Ascending aorta (tissue), 2 donors: Measurements from ENCODE around the gene KIAA0753. TPM values are rescaled to one million over a fixed set of nuclear protein-coding genes. Genes with fewer than 3 reads are reported as not detected.
"Not testable (repeated sequence)": the region's sequence is repeated elsewhere in the genome, so short reads cannot be mapped to it uniquely, and the experiment has no call there.

ENCODE experiments used
- DNase-seq, 2 donors: peaks; one replicate each; pipeline ENCODE4 v3.0.0-alpha.2; 2019; ENCODE audit warnings: low spot score in 2 of 2
- H3K27ac ChIP-seq, 2 donors: fragments of 200-600 bp; sonication (generic); one replicate each; pipeline ENCODE4 v1.5.1; 2016 to 2017; ENCODE audit warnings: mild to moderate bottlenecking in 1 of 2
- H3K27me3 ChIP-seq: fragments of 200-600 bp; sonication (generic); one replicate; pipeline ENCODE4 v1.5.1; 2017
- H3K36me3 ChIP-seq, 2 donors: fragments of 200-600 bp; sonication (generic); one replicate each; pipeline ENCODE4 v1.5.1; 2016
- H3K4me1 ChIP-seq, 2 donors: fragments of 200-600 bp; sonication (generic); one replicate each; pipeline ENCODE4 v1.5.1; 2016 to 2017; ENCODE audit warnings: mild to moderate bottlenecking in 1 of 2
- H3K4me3 ChIP-seq, 2 donors: fragments of 200-600 bp; sonication (generic); one replicate each; pipeline ENCODE4 v1.5.1; 2016 to 2017; ENCODE audit warnings: mild to moderate bottlenecking in 1 of 2
- H3K9me3 ChIP-seq, 2 donors: fragments of 200-600 bp; sonication (generic); one replicate each; pipeline ENCODE4 v1.5.1; 2016
- CTCF ChIP-seq, 3 experiments: fragments of 200-600 bp in 2 of 3; fragments of 450-650 bp in 1 of 3; sonication (generic) in 2 of 3; IDR thresholded peaks; one replicate each; pipeline ENCODE4 v1.5.1; 2016 to 2019; ENCODE audit warnings: antibody characterized with exemption in 3 of 3, mild to moderate bottlenecking in 1 of 3, moderate library complexity in 1 of 3
- intact Hi-C: fragments of 100-400 bp; cut with DNase I; formaldehyde crosslinking; loops from one replicate; pipeline ENCODE4 v1.15.1; 2023
- total RNA-seq: library from RNA; depleted of rRNA; stranded (reverse); fragments of >200 nt; gene quantifications from one replicate; pipeline ENCODE4 v1.1.0, GENCODE V29; 2016

Gene KIAA0753
- total RNA-seq, 1 donor from 2014 or later, result 2.9 TPM

GRCh38 chr17:6597727-6598126, 42.8 kb downstream of the KIAA0753 start:
- Histone ChIP-seq H3K9me3 (no peaks in the 10 kb centered on the region), H3K27ac (no peak overlapping the region), H3K27me3 (no peaks in the 10 kb centered on the region), H3K4me1 (peaks cover 0 to 4% of the 10 kb centered on the region in 2 donors), H3K36me3 (peaks cover 35 to 47% of the 10 kb centered on the region in 2 donors), H3K4me3 (no peak overlapping the region)
- intact Hi-C loops, result no loop called here
- TF ChIP-seq CTCF (IDR thresholded peaks at IDR 0.05), result no peak
- no peak for DNase-seq

GRCh38 chr17:6596941-6597340, 43.6 kb downstream of the KIAA0753 start:
- no peak for TF ChIP-seq CTCF (IDR thresholded peaks at IDR 0.05)
- intact Hi-C loops, result no loop called here
- Histone ChIP-seq H3K4me1 (peaks cover 0 to 4% of the 10 kb centered on the region in 2 donors), H3K27me3 (no peaks in the 10 kb centered on the region), H3K36me3 (peaks cover 39 to 48% of the 10 kb centered on the region in 2 donors), H3K27ac (no peak overlapping the region), H3K9me3 (no peaks in the 10 kb centered on the region), H3K4me3 (no peak overlapping the region)
- no peak for DNase-seq

GRCh38 chr17:6596511-6596910, 44.0 kb downstream of the KIAA0753 start:
- H3K27ac ChIP-seq, result no peak overlapping the region
- H3K36me3 ChIP-seq, result peaks cover 42 to 53% of the 10 kb centered on the region in 2 donors
- H3K9me3 ChIP-seq, result no peaks in the 10 kb centered on the region
- intact Hi-C loops, result no loop called here
- no peak for DNase-seq
- no peaks in the 10 kb centered on the region for H3K27me3 ChIP-seq
- peaks cover 0 to 4% of the 10 kb centered on the region in 2 donors for H3K4me1 ChIP-seq
- H3K4me3 ChIP-seq, result no peak overlapping the region
- TF ChIP-seq CTCF (IDR thresholded peaks at IDR 0.05), result no peak

- H3K9me3 ChIP-seq, result no peaks in the 10 kb centered on the region
- no peak overlapping the region for H3K27ac ChIP-seq
- H3K27me3 ChIP-seq, result no peaks in the 10 kb centered on the region
- no peak for DNase-seq
- TF ChIP-seq CTCF (IDR thresholded peaks at IDR 0.05), result no peak
- H3K36me3 ChIP-seq, result peaks cover 44 to 57% of the 10 kb centered on the region in 2 donors
- no peak overlapping the region for H3K4me3 ChIP-seq
- peaks cover 0 to 4% of the 10 kb centered on the region in 2 donors for H3K4me1 ChIP-seq
- intact Hi-C loops, result no loop called here
Measured at GRCh38 chr17:6596081-6596480, 44.4 kb downstream of the KIAA0753 start.

- H3K27me3 ChIP-seq, H3K27ac ChIP-seq, H3K4me3 ChIP-seq, intact Hi-C loops, DNase-seq, H3K4me1 ChIP-seq, H3K9me3 ChIP-seq: not testable (repeated sequence)
- peaks cover 64 to 74% of the 10 kb centered on the region in 2 donors for H3K36me3 ChIP-seq
Measured at GRCh38 chr17:6593371-6593770, 47.1 kb downstream of the KIAA0753 start.

GRCh38 chr17:6592173-6592572, 48.3 kb downstream of the KIAA0753 start:
- Histone ChIP-seq H3K4me3 (no peak overlapping the region), H3K4me1 (no peaks in the 10 kb centered on the region), H3K27me3 (no peaks in the 10 kb centered on the region), H3K27ac (no peak overlapping the region), H3K36me3 (peaks cover 75 to 86% of the 10 kb centered on the region in 2 donors), H3K9me3 (no peaks in the 10 kb centered on the region)
- DNase-seq, result no peak
- no peak for TF ChIP-seq CTCF (IDR thresholded peaks at IDR 0.05)
- intact Hi-C loops, result no loop called here
